GM19023 (cell line): ENCODE data around the gene MMRN1.

Experiments
- ATAC-seq: cut with Tn5 transposase; IDR thresholded peaks from one replicate; pipeline ENCODE4 v1.9.1; 2021; ENCODE audit warnings: mild to moderate bottlenecking, moderate library complexity; ENCODE audit not compliant: unreplicated experiment

Gene MMRN1

GRCh38 chr4:89997171-89997704, 102.6 kb downstream of the MMRN1 start:
- ATAC-seq, result no peak

GRCh38 chr4:89998469-89999011, 103.9 kb downstream of the MMRN1 start:
- no peak for ATAC-seq

- no peak for ATAC-seq
Observed at GRCh38 chr4:90001023-90001422, 106.4 kb downstream of the MMRN1 start.

- ATAC-seq, result no peak
Observed at GRCh38 chr4:90002441-90003062, 107.9 kb downstream of the MMRN1 start.
